Stimulated activated CD4-positive, alpha-beta T cell treated with anti-CD3 and anti-CD28 coated beads, Interleukin-1b, Interleukin-23, amount 100 ng/mL, for 48 hours (primary cell): ENCODE measurements around the gene RAP1GAP.

Source experiments
- DNase-seq: peaks from one replicate; pipeline ENCODE4 v3.0.0-alpha.2; 2020

Gene RAP1GAP

GRCh38 chr1:21589618-21590017, 79.5 kb downstream of the RAP1GAP start:
- no peak for DNase-seq

- DNase-seq = no peak
Measured at GRCh38 chr1:21587602-21587953, 81.6 kb downstream of the RAP1GAP start.

GRCh38 chr1:21586846-21587601, 82.1 kb downstream of the RAP1GAP start:
- no peak for DNase-seq

- DNase-seq = no peak
Measured at GRCh38 chr1:21586222-21586621, 82.9 kb downstream of the RAP1GAP start.

GRCh38 chr1:21585037-21585436, 84.1 kb downstream of the RAP1GAP start:
- no peak for DNase-seq

GRCh38 chr1:21584096-21584495, 85.1 kb downstream of the RAP1GAP start:
- no peak for DNase-seq

GRCh38 chr1:21579791-21580190, 89.4 kb downstream of the RAP1GAP start:
- no peak for DNase-seq

DNA sequence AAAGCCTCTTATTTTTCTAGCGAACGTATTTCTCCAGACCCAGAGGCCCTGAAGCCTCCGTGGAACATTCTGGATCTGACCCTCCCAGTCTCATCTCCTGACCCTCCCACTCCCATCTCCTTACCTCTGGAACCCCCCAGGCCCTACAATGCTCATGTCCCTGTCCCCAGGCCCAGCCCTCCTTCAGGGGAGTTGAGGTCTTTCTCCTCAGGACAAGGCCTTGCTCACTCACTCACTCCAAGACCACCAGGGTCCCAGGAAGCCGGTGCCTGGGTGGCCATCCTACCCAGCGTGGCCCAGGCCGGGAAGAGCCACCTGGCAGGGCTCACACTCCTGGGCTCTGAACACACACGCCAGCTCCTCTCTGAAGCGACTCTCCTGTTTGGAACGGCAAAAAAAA, 91.2 kb downstream of the RAP1GAP start:
- DNase-seq = no peak

- DNase-seq = no peak
Measured at GRCh38 chr1:21577324-21577723, 91.8 kb downstream of the RAP1GAP start.

- DNase-seq = no peak
Measured at GRCh38 chr1:21576798-21577187, 92.4 kb downstream of the RAP1GAP start.

DNA sequence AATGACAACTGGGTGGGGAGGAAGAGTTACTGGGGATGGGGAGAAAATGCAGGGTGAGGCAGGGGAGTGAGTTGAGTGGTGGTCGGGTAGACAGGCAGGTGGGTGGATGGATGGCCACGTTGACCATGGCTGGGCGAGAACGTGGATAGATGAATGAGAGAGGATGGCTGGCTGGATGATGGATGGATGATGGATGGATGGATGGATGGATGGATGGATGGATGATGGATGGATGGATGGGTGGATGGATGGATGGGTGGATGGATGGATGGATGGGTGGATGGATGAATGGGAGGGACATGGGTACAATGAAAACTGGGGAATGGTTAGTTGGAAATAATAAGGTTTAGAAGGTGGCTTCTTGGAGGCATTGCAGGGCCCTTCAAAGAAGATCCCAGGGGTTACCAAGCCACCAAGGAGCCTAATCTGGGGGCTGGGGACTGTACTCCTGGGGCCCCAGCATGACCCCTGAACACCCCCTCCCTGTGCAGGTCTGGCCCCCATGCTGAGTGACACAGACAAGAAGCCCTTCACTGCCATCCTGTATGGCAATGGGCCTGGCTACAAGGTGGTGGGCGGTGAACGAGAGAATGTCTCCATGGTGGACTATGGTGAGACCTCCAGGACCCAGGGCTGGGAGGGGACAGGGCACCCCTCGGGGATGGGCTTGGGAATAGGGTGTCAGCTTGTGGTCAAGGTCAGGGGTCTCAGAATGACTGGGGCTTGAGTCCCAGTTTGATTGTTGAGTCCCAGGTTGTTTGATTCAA, 92.9 kb downstream of the RAP1GAP start:
- DNase-seq = no peak

DNA sequence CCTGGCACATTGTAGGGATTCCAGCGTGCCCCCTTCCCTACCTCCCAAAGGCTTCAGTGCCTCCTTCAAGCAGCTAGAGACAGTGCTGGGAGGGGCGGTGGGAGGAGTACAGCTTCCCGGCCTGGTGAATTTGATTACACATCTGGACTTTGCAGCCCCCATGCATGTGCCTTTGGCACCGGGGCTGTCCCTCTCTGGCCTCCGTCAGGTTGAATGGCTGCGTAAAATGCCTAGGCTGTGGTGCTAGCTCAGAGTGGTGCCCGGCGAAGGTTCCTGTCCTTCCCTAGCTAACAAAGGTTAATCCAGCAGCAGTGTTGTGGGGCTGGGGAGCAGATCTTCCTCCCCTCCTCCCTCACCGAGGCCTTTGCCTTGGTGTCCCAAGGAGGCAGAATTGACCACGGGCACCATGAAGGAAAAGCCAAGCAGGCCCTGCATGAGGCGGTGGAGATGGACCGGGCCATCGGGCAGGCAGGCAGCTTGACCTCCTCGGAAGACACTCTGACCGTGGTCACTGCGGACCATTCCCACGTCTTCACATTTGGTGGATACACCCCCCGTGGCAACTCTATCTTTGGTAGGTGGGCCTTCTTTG, 93.7 kb downstream of the RAP1GAP start:
- DNase-seq = no peak

DNA sequence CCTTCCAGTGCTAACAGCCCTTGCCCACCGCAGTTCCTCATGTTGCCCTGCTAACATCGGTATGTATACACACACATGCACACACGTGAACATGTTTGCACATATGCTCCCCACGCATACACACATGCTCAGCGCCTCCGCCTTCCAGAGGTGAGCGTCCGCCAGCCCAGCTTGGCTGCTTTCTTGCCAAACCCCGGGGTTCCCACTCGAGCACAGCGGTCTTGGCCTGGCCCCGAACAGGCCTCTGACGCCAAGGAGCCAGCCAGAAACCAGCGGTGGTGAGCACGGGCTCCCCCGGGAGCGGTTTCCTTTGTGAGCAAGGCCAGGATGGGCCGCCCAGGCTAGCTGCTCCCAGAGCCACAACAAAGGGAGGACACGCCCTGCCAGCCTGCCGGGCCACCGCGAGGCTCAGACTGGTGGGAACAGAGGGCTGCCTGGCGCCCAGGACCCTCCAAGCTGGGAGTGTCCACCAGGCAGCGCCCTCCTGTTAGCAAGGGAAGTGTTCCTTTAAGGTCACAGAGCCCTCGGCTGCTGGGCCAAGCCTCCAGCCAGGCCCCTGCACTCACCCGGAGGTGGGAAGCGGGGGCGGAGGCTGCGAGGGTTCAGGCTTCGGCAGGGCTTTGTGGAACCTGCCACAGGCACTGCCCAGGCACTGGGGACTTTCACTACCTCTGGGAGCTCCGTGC, 94.5 kb downstream of the RAP1GAP start:
- no peak for DNase-seq

DNA sequence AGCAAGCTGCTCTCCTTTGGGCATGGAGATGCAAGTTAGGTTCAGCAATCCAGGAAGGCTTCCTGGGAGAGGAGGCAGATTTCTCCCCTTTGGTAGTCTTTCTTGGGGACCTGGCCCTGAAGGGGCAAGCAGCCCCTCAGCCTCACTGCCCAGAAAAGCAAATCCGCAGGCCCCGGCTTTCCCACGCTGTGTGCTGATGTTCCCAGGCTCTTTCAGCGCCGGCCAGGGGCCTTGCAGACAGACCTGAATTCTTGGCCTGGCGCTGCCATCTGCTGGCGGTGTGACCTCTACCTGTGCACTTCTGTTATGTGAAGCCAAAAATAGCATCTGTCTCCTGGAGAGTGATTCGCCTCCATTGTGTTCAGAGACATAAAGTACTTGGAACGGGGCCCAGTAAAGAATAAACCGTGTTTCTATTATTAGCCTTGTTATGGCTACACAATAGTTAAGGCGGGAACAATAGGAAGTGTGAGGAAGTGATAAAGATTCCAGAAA, 95.1 kb downstream of the RAP1GAP start:
- DNase-seq = peak; percentile 32

DNA sequence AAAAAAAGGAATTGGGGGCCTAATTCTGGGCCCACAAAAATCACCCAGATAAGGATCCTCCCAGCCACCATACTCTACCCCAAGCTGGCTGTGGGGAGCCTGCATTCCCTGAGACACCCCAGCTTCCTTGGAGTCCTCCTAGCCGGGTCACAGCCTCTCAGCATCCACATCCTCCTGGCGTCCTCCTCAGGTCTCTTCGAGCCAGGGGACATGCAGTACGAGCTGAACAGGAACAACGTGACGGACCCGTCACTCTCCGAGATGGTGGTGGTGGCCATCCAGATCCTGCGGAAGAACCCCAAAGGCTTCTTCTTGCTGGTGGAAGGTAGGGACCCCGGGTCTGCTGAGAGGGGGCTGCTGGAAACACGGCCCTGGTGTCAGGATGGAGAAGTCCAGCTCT, 95.7 kb downstream of the RAP1GAP start:
- no peak for DNase-seq

DNA sequence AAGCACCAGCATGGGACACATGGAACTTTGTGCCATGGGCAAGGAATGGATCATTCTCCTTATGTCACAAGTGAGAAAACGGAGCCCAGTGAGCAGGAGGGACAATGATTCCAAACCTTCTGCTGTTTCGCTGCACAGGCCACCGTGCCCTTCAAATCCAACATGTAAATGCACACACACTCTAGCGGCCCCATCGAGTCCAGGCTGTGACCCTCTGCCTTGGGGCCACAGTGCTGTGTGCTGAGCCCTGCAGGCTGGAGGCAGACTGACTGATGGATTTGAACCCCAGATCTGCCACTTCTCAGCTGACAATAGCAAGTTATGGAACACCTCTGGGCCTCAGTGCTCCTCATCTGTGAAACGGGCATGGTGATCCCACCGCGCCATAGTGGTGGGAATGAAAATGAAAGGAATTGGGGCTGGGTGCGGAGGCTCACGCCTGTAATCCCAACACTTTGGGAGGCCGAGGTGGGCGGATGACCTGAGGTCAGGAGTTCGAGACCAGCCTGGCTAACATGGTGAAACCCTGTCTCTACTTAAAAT, 96.4 kb downstream of the RAP1GAP start:
- no peak for DNase-seq

GRCh38 chr1:21572221-21572620, 96.9 kb downstream of the RAP1GAP start:
- DNase-seq = no peak

- no peak for DNase-seq
Measured at GRCh38 chr1:21570885-21571284, 98.3 kb downstream of the RAP1GAP start.

- no peak for DNase-seq
Measured at GRCh38 chr1:21570528-21570875, 98.7 kb downstream of the RAP1GAP start.

DNA sequence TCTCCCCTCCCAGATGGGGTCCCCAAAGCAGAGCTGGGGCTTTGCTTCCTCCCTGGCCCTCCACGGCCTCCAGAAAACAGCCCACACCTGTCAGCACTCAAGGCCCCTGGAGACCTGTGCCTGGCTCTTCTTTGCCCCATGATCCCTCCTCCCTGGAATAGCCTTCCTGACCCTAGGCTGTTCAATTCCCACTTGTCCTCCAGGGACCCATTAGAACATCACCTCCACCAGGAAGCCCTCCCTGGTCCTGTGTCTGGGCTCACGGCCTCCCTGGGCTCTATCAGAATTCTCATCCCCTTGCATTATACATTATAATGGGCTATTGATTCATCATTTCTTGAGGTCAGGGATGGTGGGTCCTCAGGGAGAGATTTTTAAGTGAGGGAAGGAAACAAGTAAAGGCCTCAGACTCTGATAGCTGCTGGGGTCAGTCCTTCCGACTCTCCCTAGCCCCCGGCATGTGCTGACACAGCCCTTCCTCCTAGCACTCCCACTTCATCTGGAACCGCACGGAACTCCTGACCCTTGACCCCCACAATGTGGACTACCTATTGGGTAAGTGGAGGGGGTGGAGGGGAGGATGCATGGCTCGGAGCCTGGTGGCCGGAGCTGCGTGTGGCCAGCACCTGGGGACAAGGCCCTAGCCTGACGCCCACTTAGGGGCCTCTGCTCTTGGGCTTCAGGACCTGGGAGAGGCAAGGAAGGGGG, 99.2 kb downstream of the RAP1GAP start:
- no peak for DNase-seq

DNA sequence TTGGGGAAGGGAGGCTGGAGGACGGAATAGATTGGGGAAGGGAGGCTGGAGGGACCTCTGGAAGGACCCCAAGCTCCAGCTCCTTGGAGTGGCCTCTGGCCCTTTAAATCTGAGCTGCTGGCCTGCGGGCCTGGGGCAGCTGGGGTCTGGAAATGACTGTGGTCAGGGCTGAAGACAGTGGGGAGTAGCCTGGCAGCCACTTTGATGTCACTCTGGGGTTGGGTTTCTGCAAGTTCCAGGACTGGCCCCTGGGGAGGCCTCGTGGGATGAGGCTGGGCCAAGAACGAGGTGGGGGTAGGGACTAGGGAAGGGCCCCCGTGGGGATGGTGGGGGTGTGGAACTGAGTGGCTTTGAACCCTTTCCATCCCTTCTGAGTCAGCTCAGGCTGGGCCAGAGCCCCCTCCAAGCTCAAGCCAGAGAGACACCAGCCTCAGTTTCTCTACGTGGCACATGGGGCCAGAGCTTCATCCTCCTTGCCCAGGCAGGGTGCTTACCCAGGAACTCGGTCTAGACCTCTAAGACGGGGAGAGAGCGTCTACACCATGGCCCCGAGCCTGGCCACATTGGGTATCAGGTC, 100.3 kb downstream of the RAP1GAP start:
- DNase-seq = no peak
